Measurements from ENCODE around the gene ITIH6.
"Not testable (repeated sequence)": the region's sequence is repeated elsewhere in the genome, so short reads cannot be mapped to it uniquely, and the experiment has no call there.

DNA sequence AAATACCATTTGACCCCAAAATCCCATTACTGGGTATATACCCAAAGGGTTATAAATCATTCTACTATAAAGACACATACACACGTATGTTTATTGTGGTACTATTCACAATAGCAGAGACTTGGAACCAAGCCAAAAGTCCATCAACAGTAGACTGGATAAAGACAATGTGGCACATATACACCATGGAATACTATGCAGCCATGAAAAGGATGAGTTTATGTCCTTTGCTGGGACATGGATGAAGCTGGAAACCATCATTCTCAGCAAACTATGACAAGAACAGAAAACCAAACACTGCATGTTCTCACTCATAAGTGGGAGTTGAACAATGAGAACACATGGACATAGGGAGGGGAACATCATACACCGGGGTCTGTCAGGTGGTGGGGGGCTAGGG, 49.6 kb upstream of the ITIH6 start:
- not testable (repeated sequence) for TF ChIP-seq CTCF (IDR thresholded peaks at IDR 0.05; ENCODE audit: insufficient read depth, low read depth, low read length); EZH2 (IDR thresholded peaks at IDR 0.05; ENCODE audit: insufficient read depth, low read length)
